Gastrocnemius medialis (tissue), 4 donors: Measurements from ENCODE around the gene IL27RA. TPM values are rescaled to one million over a fixed set of nuclear protein-coding genes. Genes with fewer than 3 reads are reported as not detected.

Source experiments
- ATAC-seq, 2 donors: fragments of 150-250 bp; one replicate each; pipeline ENCODE4 v1.9.1; 2016
- DNase-seq, 2 donors: peaks; one replicate each; pipeline ENCODE4 v3.0.0-alpha.2; 2019
- H3K27ac ChIP-seq, 4 donors: fragments of 200-600 bp; sonication (generic); 1 replicate in 1 of 4; 2 replicates in 3 of 4; pipeline ENCODE4 v1.5.1; 2016 to 2018; ENCODE audit warnings: mild to moderate bottlenecking in 2 of 4, moderate library complexity in 1 of 4
- H3K27me3 ChIP-seq, 3 donors: fragments of 200-600 bp; sonication (generic) in 2 of 3; 1 replicate in 1 of 3; 2 replicates in 2 of 3; pipeline versions ENCODE4 v1.5.1 to v1.6.0; 2016 to 2019; ENCODE audit warnings: mild to moderate bottlenecking in 1 of 3, moderate library complexity in 1 of 3
- H3K36me3 ChIP-seq, 2 donors: fragments of 200-600 bp; sonication (generic) in 1 of 2; one replicate each; pipeline ENCODE4 v1.5.1; 2017 to 2018
- H3K4me1 ChIP-seq, 2 donors: fragments of 200-600 bp; sonication (generic) in 1 of 2; one replicate each; pipeline ENCODE4 v1.5.1; 2016 to 2017; ENCODE audit warnings: mild to moderate bottlenecking in 2 of 2
- H3K4me3 ChIP-seq, 4 donors: fragments of 200-600 bp; sonication (generic) in 3 of 4; 1 replicate in 1 of 4; 2 replicates in 3 of 4; pipeline ENCODE4 v1.5.1; 2016 to 2019; ENCODE audit warnings: mild to moderate bottlenecking in 2 of 4
- H3K9me3 ChIP-seq, 3 donors: fragments of 200-600 bp; sonication (generic) in 2 of 3; 1 replicate in 1 of 3; 2 replicates in 2 of 3; pipeline ENCODE4 v1.5.1; 2016 to 2019
- POLR2A ChIP-seq, 2 donors: fragments of 450-650 bp; IDR thresholded peaks; one replicate each; pipeline ENCODE4 v1.6.1; 2017; ENCODE audit warnings: antibody characterized with exemption in 2 of 2, mild to moderate bottlenecking in 2 of 2, moderate library complexity in 2 of 2
- in situ Hi-C, 4 donors: fragments of 200-750 bp; cut with MboI; loops; one replicate each; pipeline versions ENCODE4 v1.15.0 to v1.8.0; 2017; ENCODE audit warnings: low sequenced_read_pairs in 4 of 4
- intact Hi-C: fragments of 100-400 bp; cut with DNase I; formaldehyde crosslinking; loops from one replicate; pipeline ENCODE4 v1.15.1; 2023; ENCODE audit warnings: low total_unique reads
- total RNA-seq, 4 donors: library from RNA; depleted of rRNA; stranded (reverse); fragments of >200 nt; gene quantifications; one replicate each; pipeline versions ENCODE4 v1.1.0 to v1.2.3, GENCODE V29; 2016
- TF ChIP-seq, protein P1 (sequence below), 5 experiments: fragments of 450-650 bp in 3 of 5; fragments of 200-600 bp in 2 of 5; sonication (generic) in 2 of 5; IDR thresholded peaks in 4 of 5; conservative IDR thresholded peaks in 1 of 5; 1 replicate in 4 of 5; 2 replicates in 1 of 5; pipeline ENCODE4 v1.5.1; 2016 to 2019; ENCODE audit warnings: antibody characterized with exemption in 5 of 5, mild to moderate bottlenecking in 3 of 5, moderate library complexity in 3 of 5

The IL27RA gene
- total RNA-seq, 4 donors from 2014 or later, result 1.4 to 3.7 (median 2.0) TPM

DNA sequence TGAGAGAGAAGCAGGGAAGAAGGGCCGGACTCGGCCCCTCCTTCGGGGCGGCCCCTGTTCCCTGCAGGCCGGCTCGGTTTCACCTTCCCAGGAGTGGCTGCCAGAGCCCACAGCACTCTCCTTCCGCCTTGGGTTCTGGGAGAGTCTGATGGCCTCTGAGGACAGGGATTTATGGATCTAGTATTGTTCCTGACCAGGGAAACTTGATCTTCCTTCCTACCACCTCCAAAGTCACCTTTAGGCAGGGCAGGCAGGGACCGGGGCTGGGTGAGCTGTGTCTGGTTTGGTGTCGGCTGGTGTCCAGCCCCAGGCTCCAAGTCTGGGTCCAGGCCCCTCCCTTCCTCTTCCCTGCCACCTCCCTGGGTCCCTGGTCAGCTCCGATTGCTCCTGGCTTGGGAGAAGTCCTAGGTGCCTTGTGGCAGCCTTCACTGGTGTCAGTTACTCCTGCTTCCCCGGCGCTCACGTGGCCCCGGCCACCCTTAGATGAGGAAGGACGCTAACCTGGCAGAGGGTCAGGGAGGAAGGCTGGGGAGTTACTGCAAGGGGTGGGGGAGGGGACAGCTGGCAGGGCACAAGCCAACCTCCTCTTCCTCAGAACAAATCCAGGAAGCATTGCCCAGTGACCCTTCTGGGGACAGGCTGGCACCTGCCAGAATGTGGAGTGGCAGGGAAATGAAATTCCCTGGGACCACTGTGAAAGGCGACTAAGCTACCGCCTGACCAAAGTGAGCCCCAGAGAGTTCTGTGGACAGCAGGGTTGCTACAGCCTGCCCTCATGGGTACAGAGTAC lies 44.3 kb upstream of the IL27RA start:
- no peaks in the 10 kb centered on the region for H3K36me3 ChIP-seq
- intact Hi-C loops (loop anchor here (1.0 kb wide), 1 partner anchor 30 kb away; no protein-coding TSS in a partner anchor), in situ Hi-C loops (no loop called here)
- peak; percentile 86 to 88 for ATAC-seq
- H3K27me3 ChIP-seq, result no peaks in the 10 kb centered on the region
- DNase-seq, result peak; percentile 93 to 98
- TF ChIP-seq, protein P1, sequence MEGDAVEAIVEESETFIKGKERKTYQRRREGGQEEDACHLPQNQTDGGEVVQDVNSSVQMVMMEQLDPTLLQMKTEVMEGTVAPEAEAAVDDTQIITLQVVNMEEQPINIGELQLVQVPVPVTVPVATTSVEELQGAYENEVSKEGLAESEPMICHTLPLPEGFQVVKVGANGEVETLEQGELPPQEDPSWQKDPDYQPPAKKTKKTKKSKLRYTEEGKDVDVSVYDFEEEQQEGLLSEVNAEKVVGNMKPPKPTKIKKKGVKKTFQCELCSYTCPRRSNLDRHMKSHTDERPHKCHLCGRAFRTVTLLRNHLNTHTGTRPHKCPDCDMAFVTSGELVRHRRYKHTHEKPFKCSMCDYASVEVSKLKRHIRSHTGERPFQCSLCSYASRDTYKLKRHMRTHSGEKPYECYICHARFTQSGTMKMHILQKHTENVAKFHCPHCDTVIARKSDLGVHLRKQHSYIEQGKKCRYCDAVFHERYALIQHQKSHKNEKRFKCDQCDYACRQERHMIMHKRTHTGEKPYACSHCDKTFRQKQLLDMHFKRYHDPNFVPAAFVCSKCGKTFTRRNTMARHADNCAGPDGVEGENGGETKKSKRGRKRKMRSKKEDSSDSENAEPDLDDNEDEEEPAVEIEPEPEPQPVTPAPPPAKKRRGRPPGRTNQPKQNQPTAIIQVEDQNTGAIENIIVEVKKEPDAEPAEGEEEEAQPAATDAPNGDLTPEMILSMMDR (IDR thresholded peaks at IDR 0.05 in 4 of 5, conservative IDR thresholded peaks at IDR 0.05 in 1 of 5), result no peak
- peak; percentile 14 to 40 for TF ChIP-seq POLR2A (IDR thresholded peaks at IDR 0.05)
- peak overlapping the region; percentile 85 to 97 (median 90) for H3K27ac ChIP-seq
- H3K4me3 ChIP-seq, result peak overlapping the region; percentile 14 to 47 (median 27)
- no peaks in the 10 kb centered on the region for H3K9me3 ChIP-seq
- H3K4me1 ChIP-seq, result peaks cover 35 to 37% of the 10 kb centered on the region in 2 donors

DNA sequence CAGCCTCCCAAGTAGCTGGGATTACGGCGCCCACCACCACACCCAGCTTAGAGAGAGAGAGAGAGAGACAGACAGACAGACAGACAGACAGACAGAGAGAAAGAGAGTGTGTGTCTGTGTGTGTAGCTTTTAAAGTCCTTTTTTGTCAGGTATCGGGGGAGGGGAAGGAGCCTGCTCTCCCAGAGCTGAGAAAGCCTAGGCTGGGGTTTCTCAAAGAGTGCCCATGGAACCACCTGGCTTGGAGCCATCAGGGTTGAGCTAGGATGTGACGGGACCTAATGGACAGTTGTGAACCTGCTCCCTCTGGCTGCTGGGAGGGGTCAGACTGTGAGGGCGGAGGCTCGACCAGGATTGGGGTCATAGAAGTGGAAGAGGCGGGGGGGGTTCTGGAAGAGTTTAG lies 42.1 kb upstream of the IL27RA start:
- Histone ChIP-seq H3K4me1 (peaks cover 35 to 37% of the 10 kb centered on the region in 2 donors), H3K4me3 (no peak overlapping the region), H3K9me3 (no peaks in the 10 kb centered on the region), H3K27ac (peak overlapping the region; percentile 49 to 97 (median 86)), H3K27me3 (no peaks in the 10 kb centered on the region), H3K36me3 (no peaks in the 10 kb centered on the region)
- ATAC-seq (no peak), DNase-seq (no peak)
- no peak for TF ChIP-seq POLR2A (IDR thresholded peaks at IDR 0.05)
- TF ChIP-seq, protein P1 (IDR thresholded peaks at IDR 0.05 in 4 of 5, conservative IDR thresholded peaks at IDR 0.05 in 1 of 5), result no peak
- in situ Hi-C loops, result no loop called here
- intact Hi-C loops, result no loop called here

DNA sequence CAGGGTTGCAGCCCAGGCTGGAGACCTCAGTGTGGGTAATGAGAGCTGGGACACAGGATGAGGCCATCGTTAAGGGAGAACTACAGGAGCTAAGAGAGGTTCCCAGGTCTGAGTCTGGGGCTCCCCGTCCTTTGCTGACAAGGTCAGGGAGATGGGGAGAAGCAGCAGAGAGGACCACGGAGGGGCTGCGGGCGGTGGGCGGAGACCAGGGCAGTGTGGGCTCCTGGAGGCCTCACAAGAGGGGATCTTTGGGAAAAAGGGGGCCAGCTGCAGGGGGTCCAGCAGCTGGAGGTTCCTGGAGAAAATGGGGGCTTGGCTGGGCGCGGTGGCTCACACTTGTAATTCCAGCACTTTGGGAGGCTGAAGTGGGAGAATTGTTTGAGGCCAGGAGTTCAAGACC lies 41.5 kb upstream of the IL27RA start:
- Histone ChIP-seq H3K27ac (peak overlapping the region in 3 of 4 donors; percentile 85 to 97 (median 88)), H3K4me1 (peaks cover 37 to 40% of the 10 kb centered on the region in 2 donors), H3K4me3 (no peak overlapping the region), H3K9me3 (no peaks in the 10 kb centered on the region), H3K27me3 (no peaks in the 10 kb centered on the region), H3K36me3 (no peaks in the 10 kb centered on the region)
- intact Hi-C loops (no loop called here), in situ Hi-C loops (no loop called here)
- DNase-seq, result no peak
- TF ChIP-seq, protein P1 (IDR thresholded peaks at IDR 0.05 in 4 of 5, conservative IDR thresholded peaks at IDR 0.05 in 1 of 5), result no peak
- no peak for TF ChIP-seq POLR2A (IDR thresholded peaks at IDR 0.05)
- no peak for ATAC-seq

DNA sequence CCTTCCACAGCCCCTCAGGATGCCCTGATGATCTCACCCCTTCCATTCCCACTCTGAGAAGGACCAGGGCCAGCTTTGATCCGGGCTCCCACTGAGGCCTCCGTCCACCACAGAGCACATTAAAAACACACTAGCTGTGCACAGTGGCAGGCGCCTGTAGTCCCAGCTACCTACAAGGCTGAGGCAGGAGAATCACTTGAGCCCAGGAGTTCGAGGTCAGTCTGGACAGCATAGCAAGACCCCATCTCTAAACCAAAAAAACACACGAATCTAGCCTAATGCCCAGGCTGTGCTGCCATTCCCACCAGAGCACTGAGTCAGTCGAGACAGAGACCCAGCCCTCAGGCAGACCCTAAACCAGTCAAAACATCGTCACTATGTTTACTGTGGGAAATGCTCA lies 39.5 kb upstream of the IL27RA start:
- H3K4me3 ChIP-seq, result no peak overlapping the region
- no peaks in the 10 kb centered on the region for H3K9me3 ChIP-seq
- intact Hi-C loops, result no loop called here
- in situ Hi-C loops, result no loop called here
- TF ChIP-seq POLR2A (IDR thresholded peaks at IDR 0.05), result no peak
- TF ChIP-seq, protein P1 (IDR thresholded peaks at IDR 0.05 in 4 of 5, conservative IDR thresholded peaks at IDR 0.05 in 1 of 5), result no peak
- ATAC-seq (no peak), DNase-seq (no peak)
- H3K27me3 ChIP-seq, result no peaks in the 10 kb centered on the region
- H3K27ac ChIP-seq, result no peak overlapping the region
- peaks cover 24 to 37% of the 10 kb centered on the region in 2 donors for H3K4me1 ChIP-seq
- H3K36me3 ChIP-seq, result no peaks in the 10 kb centered on the region
